Activated CD4-positive, alpha-beta T cell treated with anti-CD3 and anti-CD28 coated beads, Interleukin-2, Interleukin-4, amounts not matched to agents 100 ng/mL and 50 ng/mL, durations not matched to agents 16 hours and 8 hours (primary cell): ENCODE data around the gene GDF2.
A peak's percentile ranks its signal among the peaks of the same experiment; 100 is the strongest.

Experiments used
- DNase-seq: peaks from one replicate; pipeline ENCODE4 v3.0.0-alpha.2; 2020; ENCODE audit warnings: low spot score

The GDF2 gene

GRCh38 chr10:47332946-47333345, 10.7 kb downstream of the GDF2 start:
- no peak for DNase-seq

- no peak for DNase-seq
Observed at GRCh38 chr10:47333532-47333931, 11.3 kb downstream of the GDF2 start.

GRCh38 chr10:47334466-47335295, 12.4 kb downstream of the GDF2 start:
- DNase-seq = no peak

DNA sequence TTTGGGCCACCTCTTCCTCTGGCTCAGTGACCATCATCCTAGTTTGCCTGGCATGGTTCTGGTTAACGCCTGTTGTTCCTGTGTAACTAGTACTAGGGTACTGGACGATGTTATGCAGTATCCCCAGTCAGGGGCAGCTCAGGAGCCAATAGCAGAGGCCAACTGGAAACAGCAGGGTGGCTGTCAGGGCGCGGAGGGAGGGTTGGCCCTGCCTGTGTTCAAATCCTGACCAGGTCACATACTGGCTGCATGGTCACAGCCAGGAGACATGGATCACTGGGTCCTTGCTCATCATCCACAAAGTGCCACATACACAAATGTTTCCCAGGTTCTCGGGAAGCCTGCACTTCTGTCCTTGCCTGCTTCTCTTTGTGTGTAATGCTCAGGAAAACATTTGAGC, 13.7 kb downstream of the GDF2 start:
- no peak for DNase-seq

GRCh38 chr10:47336387-47337134, 14.3 kb downstream of the GDF2 start:
- DNase-seq = no peak

- DNase-seq = no peak
Observed at GRCh38 chr10:47337310-47337709, 15.1 kb downstream of the GDF2 start.

DNA sequence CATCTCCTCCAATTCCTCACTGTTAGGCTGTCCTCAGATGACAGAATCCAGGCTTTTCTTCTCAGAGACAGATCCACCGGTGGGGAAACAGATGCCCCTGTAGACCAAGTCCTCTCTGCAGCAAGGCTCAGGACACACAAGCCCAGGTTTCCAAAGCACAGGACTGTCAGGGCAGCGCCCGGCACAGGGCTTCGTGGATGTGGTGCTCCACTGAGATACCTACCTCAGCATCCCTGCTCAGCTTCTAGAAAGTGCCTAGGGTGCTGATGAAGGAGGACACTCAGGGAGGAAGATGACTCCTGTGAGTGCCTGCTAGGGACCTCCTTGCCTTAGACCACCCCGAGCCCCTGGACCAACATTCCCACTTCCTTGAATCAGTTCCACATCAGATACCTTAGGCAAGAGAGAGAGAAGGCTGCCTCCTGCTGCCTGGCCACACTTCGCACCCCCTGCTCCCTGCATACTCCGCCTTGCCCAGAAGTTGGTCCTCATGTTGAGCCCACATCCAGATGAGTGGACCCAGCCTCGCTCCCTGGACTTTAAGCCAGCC, 17.0 kb downstream of the GDF2 start:
- no peak for DNase-seq

DNA sequence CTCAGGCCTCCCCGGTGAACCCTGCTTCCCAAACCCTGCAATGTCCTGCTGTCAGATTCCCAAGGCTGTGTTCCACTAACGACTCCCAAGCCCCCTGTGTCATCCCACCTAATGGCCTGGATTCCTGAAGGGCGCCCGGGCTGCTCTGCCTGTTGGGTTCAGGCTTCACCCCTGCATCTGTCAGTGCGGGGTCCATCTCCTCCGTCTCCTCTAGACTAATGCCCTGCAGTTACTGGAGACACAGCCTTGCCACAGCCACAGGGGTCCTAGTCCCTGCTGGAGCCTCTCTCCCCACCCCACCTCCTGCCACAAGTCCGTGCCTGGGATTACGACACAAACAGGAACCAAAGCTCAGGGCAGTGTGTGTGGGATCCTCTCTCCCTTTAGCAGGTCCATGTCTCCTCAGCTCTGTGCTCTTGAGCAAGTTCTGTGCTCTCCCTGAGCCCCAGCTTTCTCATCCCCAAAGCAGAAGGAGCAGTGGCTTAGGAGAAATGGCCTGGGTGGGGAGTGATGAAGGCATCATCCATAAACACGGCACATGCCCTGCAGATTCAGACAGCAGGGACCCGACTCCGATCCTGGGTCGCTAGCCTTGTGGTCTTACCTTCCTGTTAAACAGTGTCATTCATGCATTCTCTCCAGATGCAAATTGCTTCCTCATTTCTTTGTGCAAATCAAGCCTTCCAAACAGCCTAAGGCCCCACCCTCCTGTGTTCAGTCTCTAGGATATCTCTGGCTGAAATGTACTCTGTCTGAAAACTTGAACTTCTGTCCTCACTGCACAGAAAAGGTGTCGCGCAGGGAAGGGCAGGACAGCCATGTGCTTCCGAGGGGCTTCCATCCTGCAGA, 17.7 kb downstream of the GDF2 start:
- DNase-seq = no peak

DNA sequence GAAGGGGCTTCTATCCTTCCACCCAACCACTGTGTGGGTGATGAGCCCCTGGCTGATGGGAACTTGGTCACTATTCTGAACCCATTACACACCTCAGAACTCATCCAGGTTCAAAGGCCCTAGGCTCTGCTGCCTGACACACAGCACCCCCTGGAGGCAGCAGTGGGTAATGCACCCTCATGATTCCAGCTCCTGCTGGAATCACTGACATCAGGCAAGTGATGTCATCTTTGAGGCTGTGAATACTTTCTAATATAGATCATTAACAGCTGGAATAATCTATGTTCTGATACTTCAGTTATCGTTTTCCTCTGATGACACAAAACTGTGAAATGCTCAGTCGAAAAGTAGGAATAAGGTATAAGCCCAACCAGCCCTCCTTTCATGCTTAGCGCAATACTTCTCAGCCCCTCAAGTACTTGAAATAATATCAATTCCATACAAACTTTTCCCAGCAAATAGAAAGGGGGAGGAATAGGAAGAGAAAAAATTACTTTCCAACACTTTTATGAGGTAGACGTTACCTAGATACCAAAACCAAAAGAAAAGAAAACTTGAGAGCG, 18.4 kb downstream of the GDF2 start:
- peak; percentile 68 for DNase-seq

- DNase-seq = no peak
Observed at GRCh38 chr10:47344996-47345870, 23.0 kb downstream of the GDF2 start.

GRCh38 chr10:47346581-47347302, 24.5 kb downstream of the GDF2 start:
- no peak for DNase-seq

GRCh38 chr10:47347303-47347675, 25.0 kb downstream of the GDF2 start:
- no peak for DNase-seq

DNA sequence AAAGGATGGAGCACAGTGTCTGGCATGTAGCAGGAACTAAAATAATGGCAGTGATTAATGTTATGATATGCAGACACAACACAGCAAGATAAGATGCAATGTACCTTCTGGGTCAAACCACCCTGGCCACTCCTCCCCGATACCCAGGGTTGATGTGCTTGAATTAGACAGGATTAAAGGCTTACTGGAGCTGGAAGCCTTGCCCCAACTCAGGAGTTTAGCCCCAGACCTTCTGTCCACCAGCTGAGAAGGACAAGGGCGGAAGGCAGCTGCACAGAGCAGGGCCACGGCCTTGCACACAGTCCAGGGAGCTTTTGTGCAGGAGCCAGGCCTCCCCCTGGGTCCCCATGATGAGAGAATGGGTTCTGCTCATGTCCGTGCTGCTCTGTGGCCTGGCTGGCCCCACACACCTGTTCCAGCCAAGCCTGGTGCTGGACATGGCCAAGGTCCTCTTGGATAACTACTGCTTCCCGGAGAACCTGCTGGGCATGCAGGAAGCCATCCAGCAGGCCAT, 25.9 kb downstream of the GDF2 start, which contains the start of gene RBP3:
Gene RBP3, plus strand, starts transcription at position 226 of the 514 bp plus-strand sequence. Its CDS starts 122 bp downstream, at position 348.
- DNase-seq = no peak

GRCh38 chr10:47348661-47349470, 26.6 kb downstream of the GDF2 start:
- no peak for DNase-seq

DNA sequence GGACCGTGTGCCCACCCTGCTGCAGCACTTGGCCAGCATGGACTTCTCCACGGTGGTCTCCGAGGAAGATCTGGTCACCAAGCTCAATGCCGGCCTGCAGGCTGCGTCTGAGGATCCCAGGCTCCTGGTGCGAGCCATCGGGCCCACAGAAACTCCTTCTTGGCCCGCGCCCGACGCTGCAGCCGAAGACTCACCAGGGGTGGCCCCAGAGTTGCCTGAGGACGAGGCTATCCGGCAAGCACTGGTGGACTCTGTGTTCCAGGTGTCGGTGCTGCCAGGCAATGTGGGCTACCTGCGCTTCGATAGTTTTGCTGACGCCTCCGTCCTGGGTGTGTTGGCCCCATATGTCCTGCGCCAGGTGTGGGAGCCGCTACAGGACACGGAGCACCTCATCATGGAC, 27.3 kb downstream of the GDF2 start:
- no peak for DNase-seq

- no peak for DNase-seq
Observed at GRCh38 chr10:47349941-47350371, 27.7 kb downstream of the GDF2 start.

- DNase-seq = no peak
Observed at GRCh38 chr10:47350671-47351640, 28.7 kb downstream of the GDF2 start.
